IPS DF 6.9 (cell line): ENCODE data around the gene UBE2M.

ENCODE experiments used
- DNase-seq: peaks from one replicate; pipeline ENCODE4 v3.0.0-alpha.2; 2013; ENCODE audit warnings: low read depth, low spot score
- H3K27ac ChIP-seq: one replicate; pipeline ENCODE4 v1.5.1; 2013; ENCODE audit warnings: low read length, control low read depth
- H3K27me3 ChIP-seq: 2 replicates; pipeline ENCODE4 v1.6.1; 2013; ENCODE audit warnings: mild to moderate bottlenecking, low read length; ENCODE audit not compliant: control insufficient read depth, insufficient read depth
- H3K36me3 ChIP-seq: 2 replicates; pipeline ENCODE4 v1.6.1; 2013; ENCODE audit warnings: low read length; ENCODE audit not compliant: control insufficient read depth, insufficient read depth
- H3K4me1 ChIP-seq: 2 replicates; pipeline ENCODE4 v1.6.1; 2013; ENCODE audit warnings: low read length; ENCODE audit not compliant: control insufficient read depth, insufficient read depth
- H3K4me3 ChIP-seq: 2 replicates; pipeline ENCODE4 v1.5.1; 2013; ENCODE audit warnings: mild to moderate bottlenecking, low read length
- H3K9me3 ChIP-seq: 2 replicates; pipeline ENCODE4 v1.6.1; 2013; ENCODE audit warnings: low read length, inconsistent platforms; ENCODE audit not compliant: control insufficient read depth, insufficient read depth
- WGBS: extraction: QIAGEN DNeasy Blood & Tissue Kit; methylation state at CpG from one replicate; pipeline ENCODE4 v1.1.7; 2013; ENCODE audit warnings: mixed read lengths, missing lambda C conversion rate; ENCODE audit not compliant: insufficient read length, insufficient coverage; 5-methylcytosine and 5-hydroxymethylcytosine counted together

Gene UBE2M

GRCh38 chr19:58516964-58517833 lies 41.2 kb downstream of the UBE2M start:
- H3K9me3 ChIP-seq: no peaks in the 10 kb centered on the region
- peaks cover 5% of the 10 kb centered on the region; the same call in 1 of the 2 replicates for H3K36me3 ChIP-seq
- no peak for DNase-seq
- no CpG with 5 or more reads among the region's 65 CpGs for WGBS
- H3K4me3 ChIP-seq: no peak overlapping the region
- no peaks in the 10 kb centered on the region for H3K27me3 ChIP-seq
- H3K27ac ChIP-seq: no peak overlapping the region
- peaks cover 9% of the 10 kb centered on the region for H3K4me1 ChIP-seq

- Histone ChIP-seq H3K27me3 (no peaks in the 10 kb centered on the region), H3K9me3 (no peaks in the 10 kb centered on the region), H3K36me3 (peaks cover 5% of the 10 kb centered on the region; the same call in 1 of the 2 replicates), H3K4me1 (peaks cover 9% of the 10 kb centered on the region), H3K4me3 (no peak overlapping the region), H3K27ac (no peak overlapping the region)
- no peak for DNase-seq
- no CpG with 5 or more reads among the region's 25 CpGs for WGBS
Measured at GRCh38 chr19:58516246-58516836, 42.1 kb downstream of the UBE2M start.

GRCh38 chr19:58515259-58515658 lies 43.2 kb downstream of the UBE2M start:
- H3K9me3 ChIP-seq: no peaks in the 10 kb centered on the region
- no CpG with 5 or more reads among the region's 2 CpGs for WGBS
- H3K4me1 ChIP-seq: peaks cover 9% of the 10 kb centered on the region
- no peaks in the 10 kb centered on the region for H3K27me3 ChIP-seq
- H3K36me3 ChIP-seq: peaks cover 5% of the 10 kb centered on the region; the same call in 1 of the 2 replicates
- no peak overlapping the region for H3K27ac ChIP-seq
- no peak overlapping the region for H3K4me3 ChIP-seq
- no peak for DNase-seq

- Histone ChIP-seq H3K4me1 (peaks cover 9% of the 10 kb centered on the region), H3K9me3 (no peaks in the 10 kb centered on the region), H3K36me3 (peaks cover 5% of the 10 kb centered on the region; the same call in 1 of the 2 replicates), H3K4me3 (peak overlapping the region; percentile 25; the same call in 1 of the 2 replicates), H3K27me3 (no peaks in the 10 kb centered on the region), H3K27ac (no peak overlapping the region)
- no CpG with 5 or more reads among the region's 3 CpGs for WGBS
- DNase-seq: no peak
Measured at GRCh38 chr19:58514564-58515022, 43.8 kb downstream of the UBE2M start.

- peak; percentile 84 for DNase-seq
Measured at GRCh38 chr19:58513694-58514563, 44.5 kb downstream of the UBE2M start.

GRCh38 chr19:58513213-58513693 lies 45.2 kb downstream of the UBE2M start:
- H3K36me3 ChIP-seq: peaks cover 5% of the 10 kb centered on the region; the same call in 1 of the 2 replicates
- H3K9me3 ChIP-seq: no peaks in the 10 kb centered on the region
- H3K27ac ChIP-seq: no peak overlapping the region
- peaks cover 5% of the 10 kb centered on the region for H3K4me1 ChIP-seq
- WGBS: no CpG with 5 or more reads among the region's 10 CpGs
- DNase-seq: no peak
- H3K4me3 ChIP-seq: no peak overlapping the region
- no peaks in the 10 kb centered on the region for H3K27me3 ChIP-seq

More at GRCh38 chr19:58513694-58514563, 44.5 kb downstream of the UBE2M start:
- Histone ChIP-seq H3K36me3 (peaks cover 5% of the 10 kb centered on the region; the same call in 1 of the 2 replicates), H3K4me3 (peak overlapping the region; percentile 25; the same call in 1 of the 2 replicates), H3K9me3 (no peaks in the 10 kb centered on the region), H3K27me3 (no peaks in the 10 kb centered on the region), H3K4me1 (peaks cover 9% of the 10 kb centered on the region), H3K27ac (no peak overlapping the region)
- WGBS: no CpG with 5 or more reads among the region's 66 CpGs

- DNase-seq: no peak
- H3K4me3 ChIP-seq: no peak within 1 kb of the TSS; the same call in 1 of the 2 replicates
- no peaks in the 10 kb centered on the region for H3K27me3 ChIP-seq
- no peaks in the 10 kb centered on the region for H3K9me3 ChIP-seq
- no peak within 1 kb of the TSS for H3K27ac ChIP-seq
- WGBS: no CpG with 5 or more reads among the region's 25 CpGs
- H3K36me3 ChIP-seq: no peaks in the 10 kb centered on the region
- peaks cover 4% of the 10 kb centered on the region; the same call in 1 of the 2 replicates for H3K4me1 ChIP-seq
Measured at GRCh38 chr19:58511353-58512208, 46.8 kb downstream of the UBE2M start, which contains the start of gene SLC27A5. SLC27A5 (minus strand) TSS chr19:58511992; CDS start chr19:58511955, 37 bp downstream.

GRCh38 chr19:58510084-58510862 lies 48.1 kb downstream of the UBE2M start:
- H3K36me3 ChIP-seq: no peaks in the 10 kb centered on the region
- DNase-seq: no peak
- H3K27me3 ChIP-seq: no peaks in the 10 kb centered on the region
- no CpG with 5 or more reads among the region's 8 CpGs for WGBS
- H3K27ac ChIP-seq: no peak overlapping the region
- H3K4me1 ChIP-seq: peaks cover 3% of the 10 kb centered on the region; the same call in 1 of the 2 replicates
- no peak overlapping the region for H3K4me3 ChIP-seq
- H3K9me3 ChIP-seq: no peaks in the 10 kb centered on the region

GRCh38 chr19:58509731-58510083 lies 48.7 kb downstream of the UBE2M start:
- H3K27me3 ChIP-seq: no peaks in the 10 kb centered on the region
- no peak overlapping the region for H3K27ac ChIP-seq
- H3K9me3 ChIP-seq: no peaks in the 10 kb centered on the region
- H3K36me3 ChIP-seq: no peaks in the 10 kb centered on the region
- DNase-seq: no peak
- WGBS: no CpG with 5 or more reads among the region's 11 CpGs
- peaks cover 3% of the 10 kb centered on the region; the same call in 1 of the 2 replicates for H3K4me1 ChIP-seq
- H3K4me3 ChIP-seq: no peak overlapping the region
